HepG2 (cell line): ENCODE results near the gene STAP2. TPM values are rescaled to one million over a fixed set of nuclear protein-coding genes. Genes with fewer than 3 reads are reported as not detected.

Source experiments
- FIP1L1 ChIP-seq: fragments of 200-400 bp; formaldehyde crosslinking; IDR thresholded peaks from 2 replicates; pipeline ENCODE4 v1.6.1; 2018; ENCODE audit warnings: low read depth, mild to moderate bottlenecking, low read length, moderate library complexity, borderline replicate concordance; ENCODE audit not compliant: insufficient read depth
- GZF1 ChIP-seq: sonication (generic); formaldehyde crosslinking; IDR thresholded peaks from 2 replicates; pipeline ENCODE4 v1.5.1; 2020; ENCODE audit warnings: mild to moderate bottlenecking, missing genetic modification reagents
- LBX2 ChIP-seq: sonication (generic); formaldehyde crosslinking; IDR thresholded peaks from 2 replicates; pipeline ENCODE4 v1.5.0; 2020; ENCODE audit warnings: missing genetic modification reagents, mild to moderate bottlenecking, borderline replicate concordance
- PATZ1 ChIP-seq: sonication (generic); formaldehyde crosslinking; IDR thresholded peaks from 2 replicates; pipeline ENCODE4 v1.4.0; 2020; ENCODE audit warnings: missing genetic modification reagents
- PTBP1 ChIP-seq: fragments of 200-400 bp; formaldehyde crosslinking; IDR thresholded peaks from 2 replicates; pipeline ENCODE4 v1.6.1; 2018; ENCODE audit warnings: low read length, low read depth; ENCODE audit not compliant: poor library complexity, severe bottlenecking
- RXRB ChIP-seq: IDR thresholded peaks from 2 replicates; pipeline ENCODE4 v1.6.1; 2016; ENCODE audit warnings: borderline replicate concordance, missing genetic modification reagents, missing compliant biosample characterization
- SCMH1 ChIP-seq: sonication (generic); formaldehyde crosslinking; IDR thresholded peaks from 2 replicates; pipeline ENCODE4 v1.9.0; 2021; ENCODE audit warnings: missing genetic modification reagents, mild to moderate bottlenecking, borderline replicate concordance
- USF2 ChIP-seq, 2 experiments: sonication (generic) in 1 of 2; formaldehyde crosslinking in 1 of 2; IDR thresholded peaks; 2 replicates each; pipeline versions ENCODE4 v1.5.1 to v1.6.1; 2011 to 2020; ENCODE audit warnings: borderline replicate concordance in 1 of 2, low read depth in 1 of 2, low read length in 1 of 2, mild to moderate bottlenecking in 1 of 2, missing genetic modification reagents in 1 of 2, moderate library complexity in 1 of 2
- XBP1 ChIP-seq: sonication (generic); formaldehyde crosslinking; IDR thresholded peaks from 2 replicates; pipeline ENCODE4 v1.5.0; 2020; ENCODE audit warnings: missing genetic modification reagents
- ZBTB3 ChIP-seq: sonication (generic); formaldehyde crosslinking; IDR thresholded peaks from 2 replicates; pipeline ENCODE4 v1.4.0; 2020; ENCODE audit warnings: low read depth, mild to moderate bottlenecking, moderate library complexity, missing genetic modification reagents, borderline replicate concordance
- ZNF136 ChIP-seq: sonication (generic); formaldehyde crosslinking; IDR thresholded peaks from 2 replicates; pipeline ENCODE4 v1.8.1; 2022; ENCODE audit warnings: low read depth, mild to moderate bottlenecking, moderate library complexity, missing genetic modification reagents
- ZNF30 ChIP-seq: sonication (generic); formaldehyde crosslinking; IDR thresholded peaks from 2 replicates; pipeline ENCODE4 v1.5.0; 2020; ENCODE audit warnings: mild to moderate bottlenecking, missing genetic modification reagents
- ZNF576 ChIP-seq: sonication (generic); formaldehyde crosslinking; IDR thresholded peaks from 2 replicates; pipeline ENCODE4 v1.4.0; 2020; ENCODE audit warnings: mild to moderate bottlenecking, missing genetic modification reagents
- ZNF609 ChIP-seq: sonication (generic); formaldehyde crosslinking; IDR thresholded peaks from 2 replicates; pipeline ENCODE4 v1.4.0; 2020; ENCODE audit warnings: mild to moderate bottlenecking, missing genetic modification reagents, borderline replicate concordance
- ZNF709 ChIP-seq: sonication (generic); formaldehyde crosslinking; IDR thresholded peaks from 2 replicates; pipeline ENCODE4 v1.5.0; 2020; ENCODE audit warnings: mild to moderate bottlenecking, missing genetic modification reagents
- ZNF724P ChIP-seq: sonication (generic); formaldehyde crosslinking; IDR thresholded peaks from 2 replicates; pipeline ENCODE4 v1.8.0; 2022; ENCODE audit warnings: missing genetic modification reagents, borderline replicate concordance
- ZNF776 ChIP-seq: sonication (generic); formaldehyde crosslinking; IDR thresholded peaks from 2 replicates; pipeline ENCODE4 v1.4.0; 2020; ENCODE audit warnings: mild to moderate bottlenecking, missing genetic modification reagents
- ZNF782 ChIP-seq: sonication (generic); formaldehyde crosslinking; IDR thresholded peaks from 2 replicates; pipeline ENCODE4 v1.4.0; 2020; ENCODE audit warnings: missing genetic modification reagents, mild to moderate bottlenecking, borderline replicate concordance
- polyA plus RNA-seq, 8 experiments: library from polyadenylated mRNA; depleted of rRNA in 3 of 8; stranded (reverse) in 7 of 8; unstranded in 1 of 8; fragments of >200 nt; fragmentation: Illumina TruSeq in 4 of 8; extraction: Trizol in 4 of 8; gene quantifications; 2 replicates each; pipeline versions ENCODE4 v1.2.1 to v1.2.3, GENCODE V29; 2011 to 2016; ENCODE audit warnings: low read depth in 4 of 8, missing spikeins in 1 of 8, mixed read lengths in 1 of 8; ENCODE audit not compliant: insufficient read depth in 1 of 8
- total RNA-seq, 5 experiments: library from RNA; depleted of rRNA; stranded (reverse); fragments of >200 nt; fragmentation: Illumina TruSeq; extraction: Trizol; gene quantifications; 2 replicates each; pipeline ENCODE4 v1.2.3, GENCODE V29; 2016; ENCODE audit warnings: low read depth in 1 of 5

The STAP2 gene
- total and polyA plus RNA-seq, 2 of the 13 experiments (the other 11 are each of a cell fraction or from before 2014, with no cell fraction given) = 39.0 to 43.7 TPM

GRCh38 chr19:4374498-4375163 is 36.0 kb upstream of the STAP2 start (continued):
- TF ChIP-seq ZNF709 (CRISPR knock-in tag) (peak; percentile 42; the same call in 1 of the 2 replicates), ZNF776 (CRISPR knock-in tag) (0 out of 2 replicates have a peak, but pooled peaks have one; percentile 74), USF2 (IDR thresholded peaks at IDR 0.05; ENCODE audit: low read depth, low read length) (no peak), USF2 (CRISPR knock-in tag; IDR thresholded peaks at IDR 0.05; ENCODE audit: borderline replicate concordance) (no peak), ZNF30 (CRISPR knock-in tag) (no peak), ZNF724P (0 out of 2 replicates have a peak, but pooled peaks have one; percentile 49), ZNF609 (CRISPR knock-in tag) (peak; percentile 60), LBX2 (no peak), ZNF576 (CRISPR knock-in tag) (no peak), ZBTB3 (CRISPR knock-in tag) (no peak), GZF1 (CRISPR knock-in tag) (no peak; the same call in 1 of the 2 replicates), FIP1L1 (no peak), XBP1 (CRISPR knock-in tag) (no peak), PTBP1 (no peak), RXRB (peak; percentile 89), SCMH1 (no peak), PATZ1 (CRISPR knock-in tag) (peak; percentile 76), ZNF136 (CRISPR knock-in tag) (peak; percentile 84; the same call in 1 of the 2 replicates), ZNF782 (peak; percentile 91)
